CD4-positive, alpha-beta T cell (primary cell): ENCODE data around the gene HSPA1B. TPM values are rescaled to one million over a fixed set of nuclear protein-coding genes. Genes with fewer than 3 reads are reported as not detected.

Experiments
- ATAC-seq: fragments of 200-7000 bp; cut with Tn5 transposase; one replicate; pipeline ENCODE4 v1.10.0; 2022; ENCODE audit warnings: mild to moderate bottlenecking; ENCODE audit not compliant: poor library complexity
- CTCF ChIA-PET: fragments of 350-600 bp; sonication (Branson Sonifier 250); formaldehyde crosslinking; loops from one replicate; lab custom pipeline; 2021; ENCODE audit warnings: antibody characterized with exemption, inconsistent platforms; lab: Charles Lee
- POLR2A ChIA-PET: fragments of 350-600 bp; sonication (Branson Sonifier 250); formaldehyde crosslinking; loops from one replicate; lab custom pipeline; 2021; ENCODE audit warnings: antibody characterized with exemption, inconsistent platforms; lab: Charles Lee
- DNase-seq, 14 experiments: peaks; one replicate each; pipeline ENCODE4 v3.0.0-alpha.2; 2013 to 2020; ENCODE audit warnings: mixed read lengths in 2 of 14
- H3K27ac ChIP-seq, 2 donors: one replicate each; pipeline versions ENCODE4 v1.5.1 to v1.7.0; 2013; ENCODE audit warnings: low read length in 2 of 2, low read depth in 1 of 2, mild to moderate bottlenecking in 1 of 2
- H3K27me3 ChIP-seq, 2 experiments: 1 replicate in 1 of 2; 2 replicates in 1 of 2; pipeline versions ENCODE4 v1.6.1 to v1.7.0; 2013; ENCODE audit warnings: low read length in 2 of 2, control low read depth in 1 of 2, mild to moderate bottlenecking in 1 of 2, moderate library complexity in 1 of 2; ENCODE audit not compliant: insufficient read depth in 2 of 2, control insufficient read depth in 1 of 2
- H3K36me3 ChIP-seq: one replicate; pipeline ENCODE4 v1.6.1; 2013; ENCODE audit warnings: low read length, control low read depth; ENCODE audit not compliant: insufficient read depth
- H3K4me1 ChIP-seq: one replicate; pipeline ENCODE4 v1.6.1; 2013; ENCODE audit warnings: low read length, control low read depth; ENCODE audit not compliant: insufficient read depth
- H3K4me3 ChIP-seq: one replicate; pipeline ENCODE4 v1.5.1; 2013; ENCODE audit warnings: mild to moderate bottlenecking, low read length, moderate library complexity
- H3K9me3 ChIP-seq, 2 experiments: 1 replicate in 1 of 2; 2 replicates in 1 of 2; pipeline versions ENCODE4 v1.6.1 to v1.7.0; 2013; ENCODE audit warnings: low read length in 2 of 2, mild to moderate bottlenecking in 2 of 2, control low read depth in 1 of 2, moderate library complexity in 1 of 2; ENCODE audit not compliant: control insufficient read depth in 1 of 2, insufficient read depth in 1 of 2
- H3K27ac Mint-ChIP-seq: one replicate; pipeline ENCODE4 v1.8.0; 2020; ENCODE audit warnings: mixed read lengths
- H3K27me3 Mint-ChIP-seq: one replicate; pipeline ENCODE4 v1.8.0; 2021; ENCODE audit warnings: mixed read lengths
- H3K36me3 Mint-ChIP-seq: one replicate; pipeline ENCODE4 v1.8.0; 2021; ENCODE audit warnings: low read depth, mixed read lengths
- H3K4me1 Mint-ChIP-seq: one replicate; pipeline ENCODE4 v1.8.0; 2021; ENCODE audit warnings: low read depth, mixed read lengths
- H3K4me3 Mint-ChIP-seq: one replicate; pipeline ENCODE4 v1.8.0; 2020; ENCODE audit warnings: mild to moderate bottlenecking, mixed read lengths
- H3K9me3 Mint-ChIP-seq: one replicate; pipeline ENCODE4 v1.8.0; 2020; ENCODE audit warnings: mixed read lengths
- CTCF ChIP-seq: fragments of 200-600 bp; IDR thresholded peaks from one replicate; pipeline ENCODE4 v1.8.0; 2022; ENCODE audit warnings: antibody characterized with exemption, mild to moderate bottlenecking
- intact Hi-C, 2 experiments: fragments of 100-400 bp; cut with DNase I in 1 of 2; cut with micrococcal nuclease in 1 of 2; formaldehyde crosslinking; loops; one replicate each; pipeline versions ENCODE4 v1.15.1 to v1.9.0; 2023 to 2025; cut with DNase I, micrococcal nuclease
- total RNA-seq, 174 experiments: library from RNA in 2 of 174; stranded (reverse) in 2 of 174; gene quantifications; one replicate each; pipeline ENCODE4 v1.2.3 and lab custom pipeline; 2021 to 2026

Gene HSPA1B
- total RNA-seq, 2 experiments from 2014 or later: 8.3 to 9.8 TPM

GRCh38 chr6:31794294-31794865 lies 33.2 kb upstream of the HSPA1B start:
- Mint-ChIP-seq H3K36me3 (peaks cover 41% of the 10 kb centered on the region), H3K9me3 (no peaks in the 10 kb centered on the region), H3K4me1 (peaks cover 42% of the 10 kb centered on the region), H3K27me3 (no peaks in the 10 kb centered on the region), H3K4me3 (peak overlapping the region; percentile 78), H3K27ac (peak overlapping the region; percentile 54)
- Histone ChIP-seq H3K27me3 (no peaks in the 10 kb centered on the region), H3K4me3 (peak overlapping the region; percentile 77), H3K27ac (peak overlapping the region; percentile 70 to 90), H3K36me3 (peaks cover 11% of the 10 kb centered on the region), H3K4me1 (peaks cover 51% of the 10 kb centered on the region), H3K9me3 (no peaks in the 10 kb centered on the region)
- ChIA-PET CTCF (interaction anchor here (1.7 to 2.4 kb wide), 3 partner anchors 12 to 141 kb away, joined by 4 to 27 read pairs (median 9); partner anchors contain the start of genes DDAH2 and LSM2), POLR2A (interaction anchor here (0.6 to 3.2 kb wide), 8 partner anchors 12 to 142 kb away, joined by 3 to 28 read pairs (median 11); partner anchors contain the start of genes BAG6, HSPA1A, HSPA1B and HSPA1L)
- intact Hi-C loops: loop anchor here (2.0 kb wide), 4 partner anchors 20 to 64 kb away; partner anchors contain the start of genes HSPA1A (in 1 of the 2), HSPA1B (in 1 of the 2) and HSPA1L (in 1 of the 2)
- ATAC-seq (no peak), DNase-seq (peak in 2 of 14 experiments; percentile 45 to 47)
- TF ChIP-seq CTCF: no peak

- no peaks in the 10 kb centered on the region for H3K9me3 ChIP-seq
- H3K4me3 ChIP-seq: peak overlapping the region; percentile 77
- ChIA-PET POLR2A (interaction anchor here (0.6 to 3.2 kb wide), 16 partner anchors 10 to 1177 kb away, joined by 3 to 28 read pairs (median 4); partner anchors contain the start of genes GPANK1, HSPA1A, HSPA1B and HSPA1L), CTCF (interaction anchor here (1.1 to 2.4 kb wide), 10 partner anchors 11 to 141 kb away, joined by 4 to 27 read pairs (median 8); partner anchors contain the start of genes CLIC1, DDAH2, HSPA1A and HSPA1L)
- peaks cover 42% of the 10 kb centered on the region for H3K4me1 Mint-ChIP-seq
- H3K36me3 ChIP-seq: peaks cover 9% of the 10 kb centered on the region
- ATAC-seq (peak; percentile 12), DNase-seq (peak in 1 of 14 experiments; percentile 51)
- H3K27ac Mint-ChIP-seq: peak overlapping the region; percentile 54
- H3K27me3 Mint-ChIP-seq: no peaks in the 10 kb centered on the region
- no peak for TF ChIP-seq CTCF
- H3K36me3 Mint-ChIP-seq: peaks cover 38% of the 10 kb centered on the region
- peak overlapping the region; percentile 70 to 90 for H3K27ac ChIP-seq
- H3K4me3 Mint-ChIP-seq: peak overlapping the region; percentile 97
- H3K27me3 ChIP-seq: no peaks in the 10 kb centered on the region
- H3K9me3 Mint-ChIP-seq: no peaks in the 10 kb centered on the region
- intact Hi-C loops: loop anchor here (2.0 to 5.0 kb wide), 5 partner anchors 20 to 64 kb away; partner anchors contain the start of genes HSPA1A (in 1 of the 2), HSPA1B (in 1 of the 2) and HSPA1L (in 1 of the 2)
- H3K4me1 ChIP-seq: peaks cover 49% of the 10 kb centered on the region
Observed at GRCh38 chr6:31794866-31795615, 32.5 kb upstream of the HSPA1B start.
